Activated CD8-positive, alpha-beta T cell treated with anti-CD3 and anti-CD28 coated beads for 36 hours (primary cell): Measurements from ENCODE around the gene SH3BGR. TPM values are rescaled to one million over a fixed set of nuclear protein-coding genes. Genes with fewer than 3 reads are reported as not detected.

Experiments used
- ATAC-seq: fragments of 200-7000 bp; cut with Tn5 transposase; one replicate; pipeline ENCODE4 v1.10.0; 2021; ENCODE audit warnings: mild to moderate bottlenecking, moderate library complexity
- CTCF ChIA-PET: fragments of 350-600 bp; sonication (Branson Sonifier 250); formaldehyde crosslinking; loops from one replicate; lab custom pipeline; 2021; ENCODE audit warnings: antibody characterized with exemption; lab: Charles Lee
- POLR2A ChIA-PET: fragments of 350-600 bp; sonication (Branson Sonifier 250); formaldehyde crosslinking; loops from one replicate; lab custom pipeline; 2021; ENCODE audit warnings: antibody characterized with exemption; lab: Charles Lee
- DNase-seq: peaks from one replicate; pipeline ENCODE4 v3.0.0-alpha.2; 2020
- H3K27ac Mint-ChIP-seq: one replicate; pipeline ENCODE4 v1.8.0; 2021; ENCODE audit warnings: mild to moderate bottlenecking, mixed read lengths
- H3K27me3 Mint-ChIP-seq: one replicate; pipeline ENCODE4 v1.8.0; 2021; ENCODE audit warnings: mixed read lengths
- H3K36me3 Mint-ChIP-seq: one replicate; pipeline ENCODE4 v1.8.0; 2021; ENCODE audit warnings: low read depth, mixed read lengths
- H3K4me1 Mint-ChIP-seq: one replicate; pipeline ENCODE4 v1.8.0; 2021; ENCODE audit warnings: low read depth, mixed read lengths
- H3K4me3 Mint-ChIP-seq: one replicate; pipeline ENCODE4 v1.8.0; 2021; ENCODE audit warnings: mild to moderate bottlenecking, moderate library complexity, mixed read lengths
- H3K9me3 Mint-ChIP-seq: one replicate; pipeline ENCODE4 v1.8.0; 2021; ENCODE audit warnings: mixed read lengths
- intact Hi-C: fragments of 100-400 bp; cut with micrococcal nuclease; formaldehyde crosslinking; loops from one replicate; pipeline ENCODE4 v1.10.0; 2022
- total RNA-seq, 2 experiments: library from RNA; stranded (reverse); gene quantifications; one replicate each; pipeline ENCODE4 v1.2.3, GENCODE V29; 2021
- TF ChIP-seq, protein P1 (sequence below): fragments of 200-600 bp; IDR thresholded peaks from one replicate; pipeline ENCODE4 v1.8.0; 2022; ENCODE audit warnings: antibody characterized with exemption, mild to moderate bottlenecking

SH3BGR gene
- total RNA-seq, 2 experiments from 2014 or later = 4.5 to 4.8 TPM

GRCh38 chr21:39525129-39525528 lies 73.4 kb downstream of the SH3BGR start:
- no peaks in the 10 kb centered on the region for H3K36me3 Mint-ChIP-seq
- H3K9me3 Mint-ChIP-seq = no peaks in the 10 kb centered on the region
- no peaks in the 10 kb centered on the region for H3K4me1 Mint-ChIP-seq
- TF ChIP-seq, protein P1, sequence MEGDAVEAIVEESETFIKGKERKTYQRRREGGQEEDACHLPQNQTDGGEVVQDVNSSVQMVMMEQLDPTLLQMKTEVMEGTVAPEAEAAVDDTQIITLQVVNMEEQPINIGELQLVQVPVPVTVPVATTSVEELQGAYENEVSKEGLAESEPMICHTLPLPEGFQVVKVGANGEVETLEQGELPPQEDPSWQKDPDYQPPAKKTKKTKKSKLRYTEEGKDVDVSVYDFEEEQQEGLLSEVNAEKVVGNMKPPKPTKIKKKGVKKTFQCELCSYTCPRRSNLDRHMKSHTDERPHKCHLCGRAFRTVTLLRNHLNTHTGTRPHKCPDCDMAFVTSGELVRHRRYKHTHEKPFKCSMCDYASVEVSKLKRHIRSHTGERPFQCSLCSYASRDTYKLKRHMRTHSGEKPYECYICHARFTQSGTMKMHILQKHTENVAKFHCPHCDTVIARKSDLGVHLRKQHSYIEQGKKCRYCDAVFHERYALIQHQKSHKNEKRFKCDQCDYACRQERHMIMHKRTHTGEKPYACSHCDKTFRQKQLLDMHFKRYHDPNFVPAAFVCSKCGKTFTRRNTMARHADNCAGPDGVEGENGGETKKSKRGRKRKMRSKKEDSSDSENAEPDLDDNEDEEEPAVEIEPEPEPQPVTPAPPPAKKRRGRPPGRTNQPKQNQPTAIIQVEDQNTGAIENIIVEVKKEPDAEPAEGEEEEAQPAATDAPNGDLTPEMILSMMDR = no peak
- DNase-seq = no peak
- H3K4me3 Mint-ChIP-seq = no peak overlapping the region
- peaks cover 6% of the 10 kb centered on the region for H3K27me3 Mint-ChIP-seq
- POLR2A ChIA-PET = no interaction called here
- no peak overlapping the region for H3K27ac Mint-ChIP-seq
- ATAC-seq = no peak
- CTCF ChIA-PET = no interaction called here
- intact Hi-C loops = no loop called here

DNA sequence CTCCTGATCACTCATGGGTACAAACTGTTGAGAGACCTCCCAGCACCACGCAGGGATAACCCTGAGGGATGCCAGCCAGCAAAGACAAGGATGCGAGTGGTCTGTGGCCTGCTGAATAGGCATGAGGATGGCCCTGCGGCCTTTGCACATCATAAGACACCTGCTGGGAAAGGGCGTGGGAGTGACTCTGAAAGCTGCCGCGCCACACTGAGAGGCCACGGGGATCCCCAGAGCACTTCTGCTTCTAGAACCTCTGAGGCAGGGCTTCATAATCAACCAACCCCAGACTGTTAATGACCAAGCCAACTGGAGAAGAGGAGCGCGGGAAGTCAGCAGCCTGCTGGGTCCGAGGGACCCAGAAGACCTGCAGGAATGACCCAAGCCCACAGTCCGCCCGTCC lies 73.8 kb downstream of the SH3BGR start:
- TF ChIP-seq, protein P1 = no peak
- POLR2A ChIA-PET = no interaction called here
- no peak overlapping the region for H3K4me3 Mint-ChIP-seq
- DNase-seq (no peak), ATAC-seq (no peak)
- H3K27me3 Mint-ChIP-seq = peaks cover 6% of the 10 kb centered on the region
- CTCF ChIA-PET = no interaction called here
- H3K4me1 Mint-ChIP-seq = no peaks in the 10 kb centered on the region
- no peaks in the 10 kb centered on the region for H3K36me3 Mint-ChIP-seq
- no peak overlapping the region for H3K27ac Mint-ChIP-seq
- H3K9me3 Mint-ChIP-seq = no peaks in the 10 kb centered on the region
- intact Hi-C loops = no loop called here

- H3K27me3 Mint-ChIP-seq = peaks cover 6% of the 10 kb centered on the region
- H3K36me3 Mint-ChIP-seq = no peaks in the 10 kb centered on the region
- H3K4me1 Mint-ChIP-seq = no peaks in the 10 kb centered on the region
- CTCF ChIA-PET = interaction anchor here (1.7 kb wide), 1 partner anchor 188 kb away, joined by 4 read pairs; no protein-coding TSS in a partner anchor
- H3K27ac Mint-ChIP-seq = no peak overlapping the region
- H3K4me3 Mint-ChIP-seq = no peak overlapping the region
- ATAC-seq = no peak
- intact Hi-C loops = no loop called here
- no peak for DNase-seq
- TF ChIP-seq, protein P1 = no peak
- POLR2A ChIA-PET = no interaction called here
- no peaks in the 10 kb centered on the region for H3K9me3 Mint-ChIP-seq
These were observed 75.4 kb downstream of the SH3BGR start for GRCh38 chr21:39527067-39527595.

GRCh38 chr21:39527664-39528381 lies 76.1 kb downstream of the SH3BGR start:
- ChIA-PET CTCF (interaction anchor here (1.7 kb wide), 1 partner anchor 187 kb away, joined by 4 read pairs; no protein-coding TSS in a partner anchor), POLR2A (interaction anchor here (1.0 kb wide), 1 partner anchor 13 kb away, joined by 3 read pairs; no protein-coding TSS in a partner anchor)
- intact Hi-C loops = no loop called here
- no peak for DNase-seq
- TF ChIP-seq, protein P1 = no peak
- Mint-ChIP-seq H3K4me3 (no peak overlapping the region), H3K4me1 (no peaks in the 10 kb centered on the region), H3K27ac (no peak overlapping the region), H3K36me3 (no peaks in the 10 kb centered on the region), H3K27me3 (peaks cover 8% of the 10 kb centered on the region), H3K9me3 (no peaks in the 10 kb centered on the region)
- no peak for ATAC-seq

DNA sequence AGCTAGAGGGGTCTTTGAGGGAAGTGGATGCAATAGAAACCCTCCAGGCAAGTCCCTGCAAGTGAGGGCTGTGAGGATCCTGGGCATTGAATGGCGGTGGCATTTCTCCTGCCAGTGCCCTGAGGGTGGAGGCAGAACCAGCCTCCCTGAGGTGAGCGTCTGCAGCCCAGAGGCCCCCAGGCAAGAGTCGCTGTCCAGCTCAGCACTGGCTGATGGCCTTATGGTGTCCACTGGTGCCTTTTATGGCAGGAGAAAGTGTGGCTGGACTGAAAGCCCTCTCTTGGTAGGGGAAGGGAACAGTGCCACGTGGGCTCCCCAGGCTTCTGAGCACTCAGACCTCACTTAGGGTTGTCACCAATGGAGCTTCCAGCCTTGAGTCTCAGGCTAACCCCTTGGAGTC lies 77.3 kb downstream of the SH3BGR start:
- TF ChIP-seq, protein P1 = no peak
- ChIA-PET CTCF (no interaction called here), POLR2A (no interaction called here)
- Mint-ChIP-seq H3K4me3 (no peak overlapping the region), H3K36me3 (no peaks in the 10 kb centered on the region), H3K4me1 (no peaks in the 10 kb centered on the region), H3K27ac (no peak overlapping the region), H3K27me3 (peaks cover 10% of the 10 kb centered on the region), H3K9me3 (no peaks in the 10 kb centered on the region)
- ATAC-seq (no peak), DNase-seq (no peak)
- intact Hi-C loops = no loop called here
